Stomach (tissue), 4 donors: ENCODE results near the gene JAML.

Experiments
- CTCF ChIP-seq, 7 experiments: fragments of 450-650 bp in 4 of 7; fragments of 200-600 bp in 3 of 7; sonication (generic) in 3 of 7; IDR thresholded peaks; one replicate each; pipeline ENCODE4 v1.5.1; 2016 to 2019; ENCODE audit warnings: antibody characterized with exemption in 7 of 7, control low read depth in 2 of 7, mild to moderate bottlenecking in 1 of 7
- EP300 ChIP-seq: sonication (generic); formaldehyde crosslinking; IDR thresholded peaks from one replicate; pipeline ENCODE4 v1.6.1; 2017; ENCODE audit warnings: antibody characterized with exemption
- POLR2A ChIP-seq, 4 donors: fragments of 450-650 bp; IDR thresholded peaks; one replicate each; pipeline ENCODE4 v1.6.1; 2016; ENCODE audit warnings: antibody characterized with exemption in 4 of 4, control low read depth in 2 of 4, mild to moderate bottlenecking in 1 of 4, moderate library complexity in 1 of 4

- TF ChIP-seq CTCF (IDR thresholded peaks at IDR 0.05) (no peak), EP300 (no peak), POLR2A (IDR thresholded peaks at IDR 0.05) (no peak)
Measured at GRCh38 chr11:118260353-118260752, 35.5 kb upstream of the JAML start.
